ENCODE results near the gene KIF1C.

KIF1C gene

DNA sequence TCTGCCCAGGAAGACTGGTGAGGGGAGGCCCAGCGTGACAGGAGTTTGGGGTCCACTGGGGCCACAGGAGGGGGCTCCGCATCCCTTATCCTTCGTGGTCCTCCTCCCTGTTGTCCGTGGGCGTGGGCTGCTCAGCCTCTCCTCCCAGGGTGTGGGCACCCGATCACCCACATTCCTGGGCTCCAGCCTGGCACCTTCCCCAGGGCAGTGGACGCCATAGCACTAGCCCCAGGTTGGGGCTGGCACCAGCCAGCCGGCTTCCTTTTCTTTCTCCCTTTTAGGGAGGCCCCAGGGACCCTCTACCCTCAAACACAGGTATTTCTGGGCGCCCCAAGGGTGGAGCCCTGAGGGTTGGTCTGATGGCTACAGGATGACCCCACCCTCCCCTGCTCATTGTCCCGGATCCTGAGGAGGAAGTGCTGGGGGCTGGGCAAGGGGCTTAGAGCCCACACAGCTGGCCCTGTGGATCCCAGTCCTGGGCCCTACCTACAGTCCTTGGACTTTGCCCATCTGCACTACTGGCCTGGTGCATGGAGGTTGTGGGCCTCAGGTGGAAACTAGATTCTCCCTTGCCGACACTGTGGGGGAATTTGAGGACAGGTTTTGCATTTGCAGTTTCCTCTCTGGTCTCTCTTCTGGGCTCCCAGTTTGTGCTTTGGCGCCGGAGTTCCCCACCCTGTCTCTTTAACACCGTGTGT lies 1.1 kb downstream of the KIF1C start:
- no peak for DNase-seq (ENCODE audit: low read depth)
- peak overlapping the region; percentile 87 for H3K4me3 ChIP-seq (ENCODE audit: low read depth, low read length)
- TF ChIP-seq, protein P1, sequence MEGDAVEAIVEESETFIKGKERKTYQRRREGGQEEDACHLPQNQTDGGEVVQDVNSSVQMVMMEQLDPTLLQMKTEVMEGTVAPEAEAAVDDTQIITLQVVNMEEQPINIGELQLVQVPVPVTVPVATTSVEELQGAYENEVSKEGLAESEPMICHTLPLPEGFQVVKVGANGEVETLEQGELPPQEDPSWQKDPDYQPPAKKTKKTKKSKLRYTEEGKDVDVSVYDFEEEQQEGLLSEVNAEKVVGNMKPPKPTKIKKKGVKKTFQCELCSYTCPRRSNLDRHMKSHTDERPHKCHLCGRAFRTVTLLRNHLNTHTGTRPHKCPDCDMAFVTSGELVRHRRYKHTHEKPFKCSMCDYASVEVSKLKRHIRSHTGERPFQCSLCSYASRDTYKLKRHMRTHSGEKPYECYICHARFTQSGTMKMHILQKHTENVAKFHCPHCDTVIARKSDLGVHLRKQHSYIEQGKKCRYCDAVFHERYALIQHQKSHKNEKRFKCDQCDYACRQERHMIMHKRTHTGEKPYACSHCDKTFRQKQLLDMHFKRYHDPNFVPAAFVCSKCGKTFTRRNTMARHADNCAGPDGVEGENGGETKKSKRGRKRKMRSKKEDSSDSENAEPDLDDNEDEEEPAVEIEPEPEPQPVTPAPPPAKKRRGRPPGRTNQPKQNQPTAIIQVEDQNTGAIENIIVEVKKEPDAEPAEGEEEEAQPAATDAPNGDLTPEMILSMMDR (IDR thresholded peaks at IDR 0.05; ENCODE audit: low read depth, low read length, missing control alignments): no peak
- in situ Hi-C loops (cut with HindIII; ENCODE audit: low sequenced_read_pairs): no loop called here

DNA sequence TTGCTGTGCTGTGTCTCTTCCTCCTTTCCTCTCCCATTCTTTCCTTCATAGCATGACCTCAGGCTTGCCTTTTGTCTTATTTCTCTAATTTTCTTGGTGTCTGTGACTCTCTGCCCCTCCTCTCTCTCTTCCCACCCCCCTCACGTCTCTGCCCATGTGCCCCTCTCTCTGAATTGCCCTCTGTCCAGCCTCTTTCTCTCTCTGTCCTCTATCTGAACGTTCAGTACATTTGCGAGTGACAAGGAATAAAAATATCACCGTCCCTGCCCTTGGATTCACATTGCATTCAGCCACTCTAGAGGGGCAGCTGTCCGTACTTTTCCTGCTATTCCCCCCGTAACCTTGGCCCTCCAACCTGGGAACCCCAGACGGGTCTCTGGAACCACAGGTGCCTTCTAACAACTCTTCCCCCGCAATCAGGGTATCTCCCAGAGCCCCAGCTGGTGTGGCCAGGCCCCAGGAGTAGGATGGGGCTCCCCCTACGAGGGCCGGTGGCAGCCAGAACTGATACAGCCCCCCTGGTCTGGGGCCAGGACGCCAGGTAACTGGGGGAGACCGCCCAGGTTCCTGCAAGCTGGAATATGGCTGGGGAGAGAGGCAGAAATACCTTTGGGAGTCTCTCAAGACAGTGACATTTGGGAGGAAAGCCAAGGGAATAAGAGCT lies 1.8 kb downstream of the KIF1C start:
- DNase-seq (ENCODE audit: low read depth): no peak
- in situ Hi-C loops (cut with HindIII; ENCODE audit: low sequenced_read_pairs): no loop called here
- TF ChIP-seq, protein P1 (IDR thresholded peaks at IDR 0.05; ENCODE audit: low read depth, low read length, missing control alignments): no peak
- peak overlapping the region; percentile 87 for H3K4me3 ChIP-seq (ENCODE audit: low read depth, low read length)

DNA sequence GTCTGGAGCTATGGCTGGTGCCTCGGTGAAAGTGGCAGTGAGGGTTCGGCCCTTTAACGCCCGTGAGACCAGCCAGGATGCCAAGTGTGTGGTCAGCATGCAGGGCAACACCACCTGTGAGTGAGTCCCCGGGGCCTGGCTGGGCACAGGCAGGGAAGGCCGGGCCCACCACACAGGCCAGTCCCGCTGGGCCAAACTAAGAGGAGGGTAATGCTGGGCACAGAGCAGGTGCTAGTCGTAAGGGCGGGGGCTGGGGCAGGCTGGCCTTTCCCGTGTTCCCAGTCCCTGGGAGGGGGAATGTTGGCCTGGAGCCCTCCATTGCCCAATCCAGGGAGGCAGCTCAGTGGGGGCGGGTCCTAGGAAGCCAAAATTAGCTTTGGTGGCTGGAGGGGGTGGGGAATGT lies 2.5 kb downstream of the KIF1C start:
- in situ Hi-C loops (cut with HindIII; ENCODE audit: low sequenced_read_pairs): no loop called here
- no peak overlapping the region for H3K4me3 ChIP-seq (ENCODE audit: low read depth, low read length)
- no peak for DNase-seq (ENCODE audit: low read depth)
- TF ChIP-seq, protein P1 (IDR thresholded peaks at IDR 0.05; ENCODE audit: low read depth, low read length, missing control alignments): no peak

DNA sequence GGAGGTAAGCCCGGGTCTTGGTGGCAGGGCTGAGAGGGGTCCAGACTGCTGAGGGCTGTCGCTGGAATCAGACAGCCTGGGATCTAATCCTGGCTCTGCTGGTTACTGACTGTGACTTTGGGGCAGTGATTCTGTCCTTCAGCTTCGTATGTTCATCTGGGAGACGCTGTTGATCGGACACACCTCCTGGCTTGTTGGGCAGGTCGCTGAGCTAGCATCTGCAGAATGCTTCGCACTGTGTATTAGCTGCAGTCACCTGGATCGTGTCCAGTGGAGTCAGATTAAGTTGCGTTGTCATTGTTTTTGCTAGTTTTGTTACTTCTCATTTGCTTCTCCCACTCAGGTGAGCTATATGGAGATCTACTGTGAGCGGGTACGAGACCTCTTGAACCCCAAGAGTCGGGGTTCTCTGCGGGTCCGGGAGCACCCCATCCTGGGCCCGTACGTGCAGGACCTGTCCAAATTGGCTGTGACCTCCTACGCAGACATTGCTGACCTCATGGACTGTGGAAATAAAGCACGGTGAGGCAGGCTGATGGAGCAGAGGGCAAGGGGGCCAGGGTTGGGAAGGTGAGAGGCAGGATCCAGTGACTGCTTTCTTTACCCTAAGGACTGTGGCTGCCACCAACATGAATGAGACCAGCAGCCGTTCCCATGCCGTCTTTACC lies 4.5 kb downstream of the KIF1C start:
- TF ChIP-seq, protein P1 (IDR thresholded peaks at IDR 0.05; ENCODE audit: low read depth, low read length, missing control alignments): no peak
- in situ Hi-C loops (cut with HindIII; ENCODE audit: low sequenced_read_pairs): no loop called here
- no peak overlapping the region for H3K4me3 ChIP-seq (ENCODE audit: low read depth, low read length)
- DNase-seq (ENCODE audit: low read depth): no peak

DNA sequence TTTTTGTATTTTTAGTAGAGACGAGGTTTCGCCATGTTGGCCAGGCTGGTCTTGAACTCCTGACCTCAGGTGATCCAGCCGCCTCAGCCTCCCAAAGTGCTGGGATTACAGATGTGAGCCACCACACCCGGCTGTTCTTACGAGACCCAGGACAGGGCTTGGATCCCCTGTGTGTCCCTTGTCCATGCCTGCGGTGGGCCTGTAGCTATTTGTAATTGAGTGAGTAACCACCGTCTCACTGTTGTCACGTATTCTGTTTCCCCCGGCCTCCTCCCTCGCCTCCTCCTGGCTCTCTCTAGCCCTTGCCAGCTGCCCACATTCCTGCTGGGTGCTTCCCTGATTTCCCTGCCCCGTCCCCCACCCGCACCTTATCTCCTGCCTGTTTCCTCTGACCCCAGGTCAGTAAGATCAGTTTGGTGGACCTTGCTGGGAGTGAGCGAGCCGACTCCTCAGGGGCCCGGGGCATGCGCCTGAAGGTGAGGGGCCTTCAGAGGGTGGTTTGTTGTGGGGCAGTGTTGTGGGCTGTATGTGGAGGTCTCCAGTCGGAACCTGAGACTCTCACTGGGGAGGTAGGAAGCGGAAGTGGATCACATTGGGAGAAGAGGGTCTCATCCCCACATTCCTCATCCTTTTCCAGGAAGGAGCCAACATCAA lies 5.6 kb downstream of the KIF1C start:
- DNase-seq (ENCODE audit: low read depth): no peak
- in situ Hi-C loops (cut with HindIII; ENCODE audit: low sequenced_read_pairs): no loop called here
- TF ChIP-seq, protein P1 (IDR thresholded peaks at IDR 0.05; ENCODE audit: low read depth, low read length, missing control alignments): no peak
- no peak overlapping the region for H3K4me3 ChIP-seq (ENCODE audit: low read depth, low read length)

DNA sequence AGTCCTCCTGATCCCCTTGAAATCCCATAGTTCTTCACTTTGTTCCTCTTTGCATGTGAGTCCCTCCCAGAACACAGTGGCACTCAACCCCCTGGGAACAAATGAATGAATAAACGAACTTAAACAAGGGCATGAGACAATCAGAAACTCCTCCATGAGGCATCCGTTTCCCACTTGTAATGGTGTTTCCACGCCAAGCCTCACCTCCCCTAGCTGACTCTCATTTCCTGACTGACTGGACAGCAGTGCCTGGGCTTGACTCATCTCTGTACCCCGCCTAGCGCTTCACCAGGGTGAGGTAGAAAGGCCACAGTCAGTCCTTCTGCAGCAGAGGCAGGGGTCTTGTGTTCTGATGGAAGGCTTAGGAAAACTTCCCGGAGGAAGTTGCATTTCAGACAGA lies 14.2 kb downstream of the KIF1C start:
- no peak overlapping the region for H3K4me3 ChIP-seq (ENCODE audit: low read depth, low read length)
- DNase-seq (ENCODE audit: low read depth): no peak
- TF ChIP-seq, protein P1 (IDR thresholded peaks at IDR 0.05; ENCODE audit: low read depth, low read length, missing control alignments): no peak
- in situ Hi-C loops (cut with HindIII; ENCODE audit: low sequenced_read_pairs): no loop called here

Data from astrocyte of the cerebellum (primary cell).